ENCODE data around the gene PDE8A. TPM values are rescaled to one million over a fixed set of nuclear protein-coding genes. Genes with fewer than 3 reads are reported as not detected.

The PDE8A gene
- total RNA-seq, 1 experiment from 2014 or later = 40.0 TPM

- no peaks in the 10 kb centered on the region for H3K36me3 ChIP-seq (ENCODE audit: control insufficient read depth, insufficient read depth, low read length)
- POLR2A ChIA-PET = no interaction called here
Measured at GRCh38 chr15:84949845-84950569, 31.6 kb upstream of the PDE8A start.

GRCh38 chr15:84950570-84951111, 31.0 kb upstream of the PDE8A start:
- in situ Hi-C loops (cut with HindIII; ENCODE audit: low pct_unique_long_range_greater_than_20kb, low sequenced_read_pairs) (no loop called here), intact Hi-C loops (cut with micrococcal nuclease; ENCODE audit: unreplicated experiment) (no loop called here)
- Histone ChIP-seq H3K9me3 (ENCODE audit: control insufficient read depth, insufficient read depth, low read depth, low read length) (no peaks in the 10 kb centered on the region), H3K4me1 (ENCODE audit: control insufficient read depth, insufficient read depth, low read length) (peaks cover 2% of the 10 kb centered on the region), H3K27ac (ENCODE audit: low read length) (no peak overlapping the region), H3K36me3 (ENCODE audit: control insufficient read depth, insufficient read depth, low read length) (no peaks in the 10 kb centered on the region), H3K4me3 (ENCODE audit: low read depth in 2 of 2, low read length in 2 of 2) (no peak overlapping the region), H3K27me3 (ENCODE audit: control insufficient read depth, insufficient read depth, low read length) (no peaks in the 10 kb centered on the region)
- ChIA-PET CTCF (no interaction called here), POLR2A (interaction anchor here (0.7 kb wide), 1 partner anchor 21 kb away, joined by 3 read pairs; no protein-coding TSS in a partner anchor)
- no TSS peak for BruUV-seq (replicated peaks)
- DNase-seq (ENCODE audit: low read depth, low spot score) (no peak), ATAC-seq (no peak)
- TF ChIP-seq SIN3A (IDR thresholded peaks at IDR 0.05; ENCODE audit: borderline replicate concordance, insufficient read depth, low read depth, low read length) (no peak), CTCF (IDR thresholded peaks at IDR 0.05) (no peak), POLR2AphosphoS5 (IDR thresholded peaks at IDR 0.05; ENCODE audit: low read depth, low read length) (no peak), TCF7L2 (IDR thresholded peaks at IDR 0.05; ENCODE audit: low read depth, low read length) (no peak), REST (IDR thresholded peaks at IDR 0.05; ENCODE audit: insufficient read depth in 1 of 2, low read depth in 2 of 2, low read length in 1 of 2) (no peak)

More at GRCh38 chr15:84949845-84950569, 31.6 kb upstream of the PDE8A start:
- no peak overlapping the region for H3K27ac ChIP-seq (ENCODE audit: low read length)
- DNase-seq (ENCODE audit: low read depth, low spot score) = no peak
- H3K4me3 ChIP-seq (ENCODE audit: low read depth in 2 of 2, low read length in 2 of 2) = no peak overlapping the region
- TF ChIP-seq REST (IDR thresholded peaks at IDR 0.05; ENCODE audit: insufficient read depth in 1 of 2, low read depth in 2 of 2, low read length in 1 of 2) (no peak), TCF7L2 (IDR thresholded peaks at IDR 0.05; ENCODE audit: low read depth, low read length) (no peak), POLR2AphosphoS5 (IDR thresholded peaks at IDR 0.05; ENCODE audit: low read depth, low read length) (no peak), CTCF (IDR thresholded peaks at IDR 0.05) (no peak), SIN3A (IDR thresholded peaks at IDR 0.05; ENCODE audit: borderline replicate concordance, insufficient read depth, low read depth, low read length) (no peak)
- no peaks in the 10 kb centered on the region for H3K27me3 ChIP-seq (ENCODE audit: control insufficient read depth, insufficient read depth, low read length)
- H3K9me3 ChIP-seq (ENCODE audit: control insufficient read depth, insufficient read depth, low read depth, low read length) = no peaks in the 10 kb centered on the region
- CTCF ChIA-PET = no interaction called here
- H3K4me1 ChIP-seq (ENCODE audit: control insufficient read depth, insufficient read depth, low read length) = no peaks in the 10 kb centered on the region; the same call in 1 of the 2 replicates
- in situ Hi-C loops (cut with HindIII; ENCODE audit: low pct_unique_long_range_greater_than_20kb, low sequenced_read_pairs) = no loop called here
- ATAC-seq = no peak
- intact Hi-C loops (cut with micrococcal nuclease; ENCODE audit: unreplicated experiment) = no loop called here
- no TSS peak for BruUV-seq (replicated peaks)
